ENCODE data around the gene MESP2.

The MESP2 gene

GRCh38 chr15:89776274-89777072 is at the start of gene MESP2:
MESP2 (plus strand) TSS chr15:89776332; CDS start chr15:89776358, 26 bp downstream.
- FAIRE-seq, result no peak

GRCh38 chr15:89728254-89728653 is 47.9 kb upstream of the MESP2 start:
- FAIRE-seq, result no peak

- no peak for FAIRE-seq
These were observed 44.9 kb upstream of the MESP2 start for GRCh38 chr15:89731275-89731674.

- FAIRE-seq, result no peak
These were observed 43.5 kb upstream of the MESP2 start for GRCh38 chr15:89732451-89733172.

GRCh38 chr15:89735773-89736172 is 40.4 kb upstream of the MESP2 start:
- FAIRE-seq, result no peak

GRCh38 chr15:89740137-89740536 is 36.0 kb upstream of the MESP2 start:
- FAIRE-seq, result peak; percentile 75

- no peak for FAIRE-seq
These were observed 33.1 kb upstream of the MESP2 start for GRCh38 chr15:89743011-89743410.

- FAIRE-seq, result no peak
These were observed 32.5 kb upstream of the MESP2 start for GRCh38 chr15:89743594-89743993.

GRCh38 chr15:89745131-89745530 is 31.0 kb upstream of the MESP2 start:
- no peak for FAIRE-seq

- FAIRE-seq, result no peak
These were observed 30.4 kb upstream of the MESP2 start for GRCh38 chr15:89745768-89746167.

- FAIRE-seq, result no peak
These were observed 29.7 kb upstream of the MESP2 start for GRCh38 chr15:89746386-89746780.

- FAIRE-seq, result no peak
These were observed 28.1 kb upstream of the MESP2 start for GRCh38 chr15:89747708-89748682.

GRCh38 chr15:89749054-89749453 is 27.1 kb upstream of the MESP2 start:
- FAIRE-seq, result no peak

GRCh38 chr15:89749526-89749925 is 26.6 kb upstream of the MESP2 start:
- no peak for FAIRE-seq

- FAIRE-seq, result no peak
These were observed 26.1 kb upstream of the MESP2 start for GRCh38 chr15:89749951-89750559.

GRCh38 chr15:89750560-89751542 is 25.3 kb upstream of the MESP2 start, which contains the start of gene MESP1:
MESP1 (minus strand) TSS chr15:89751249; CDS start chr15:89751231, 18 bp downstream.
- no peak for FAIRE-seq

- no peak for FAIRE-seq
These were observed 24.4 kb upstream of the MESP2 start for GRCh38 chr15:89751748-89752147.

- no peak for FAIRE-seq
These were observed 22.3 kb upstream of the MESP2 start for GRCh38 chr15:89753855-89754254.

- no peak for FAIRE-seq
These were observed 21.6 kb upstream of the MESP2 start for GRCh38 chr15:89754361-89755154.

GRCh38 chr15:89755701-89756100 is 20.4 kb upstream of the MESP2 start:
- FAIRE-seq, result no peak

Data from endometrium (tissue), 2 donors.